HL-60/S4 treated with retinoic acid at 250 ng/mL for 4 days and 3 days (cell line): ENCODE results near the gene SLK.

Experiments used
- in situ Hi-C: fragments of 300-500 bp; cut with MboI; formaldehyde crosslinking; loops from 2 replicates; pipeline ENCODE4 v1.7.0; 2022; ENCODE audit warnings: low sequenced_read_pairs

Gene SLK

GRCh38 chr10:103966671-103967447 is at the start of gene SLK:
Gene SLK (plus strand): TSS chr10:103967140. CDS start chr10:103967746, 606 bp downstream.
- in situ Hi-C loops = no loop called here

- in situ Hi-C loops = no loop called here
Measured at GRCh38 chr10:103917302-103918052, 49.5 kb upstream of the SLK start.

GRCh38 chr10:103918053-103918846 is 48.7 kb upstream of the SLK start, which contains the start of gene STN1:
Gene STN1 (minus strand): TSS chr10:103918184. CDS start chr10:103917594, 590 bp downstream.
- in situ Hi-C loops = no loop called here

GRCh38 chr10:103919648-103920025 is 47.3 kb upstream of the SLK start:
- in situ Hi-C loops = no loop called here

GRCh38 chr10:103921248-103921647 is 45.7 kb upstream of the SLK start:
- in situ Hi-C loops = no loop called here

GRCh38 chr10:103921750-103922195 is 45.2 kb upstream of the SLK start:
- in situ Hi-C loops = no loop called here

GRCh38 chr10:103922659-103923058 is 44.3 kb upstream of the SLK start:
- in situ Hi-C loops = no loop called here

GRCh38 chr10:103923502-103923901 is 43.4 kb upstream of the SLK start:
- in situ Hi-C loops = no loop called here

- in situ Hi-C loops = no loop called here
Measured at GRCh38 chr10:103925591-103925990, 41.3 kb upstream of the SLK start.

- in situ Hi-C loops = no loop called here
Measured at GRCh38 chr10:103926722-103927319, 40.1 kb upstream of the SLK start.

- in situ Hi-C loops = no loop called here
Measured at GRCh38 chr10:103928784-103929183, 38.2 kb upstream of the SLK start.

GRCh38 chr10:103929381-103929921 is 37.5 kb upstream of the SLK start:
- in situ Hi-C loops = no loop called here

- in situ Hi-C loops = no loop called here
Measured at GRCh38 chr10:103930449-103930848, 36.5 kb upstream of the SLK start.

- in situ Hi-C loops = no loop called here
Measured at GRCh38 chr10:103930881-103931280, 36.1 kb upstream of the SLK start.

- in situ Hi-C loops = no loop called here
Measured at GRCh38 chr10:103931603-103932002, 35.3 kb upstream of the SLK start.

- in situ Hi-C loops = no loop called here
Measured at GRCh38 chr10:103932271-103932670, 34.7 kb upstream of the SLK start.

- in situ Hi-C loops = no loop called here
Measured at GRCh38 chr10:103932971-103933370, 34.0 kb upstream of the SLK start.

GRCh38 chr10:103933557-103934121 is 33.3 kb upstream of the SLK start:
- in situ Hi-C loops = no loop called here

- in situ Hi-C loops = no loop called here
Measured at GRCh38 chr10:103934308-103934707, 32.6 kb upstream of the SLK start.

- in situ Hi-C loops = no loop called here
Measured at GRCh38 chr10:103936022-103936421, 30.9 kb upstream of the SLK start.
